Measurements from ENCODE around the gene MUTYH. TPM values are rescaled to one million over a fixed set of nuclear protein-coding genes. Genes with fewer than 3 reads are reported as not detected.

Gene MUTYH
- total and polyA plus RNA-seq, 11 donors, result 4.4 to 11.9 (median 7.0) TPM

DNA sequence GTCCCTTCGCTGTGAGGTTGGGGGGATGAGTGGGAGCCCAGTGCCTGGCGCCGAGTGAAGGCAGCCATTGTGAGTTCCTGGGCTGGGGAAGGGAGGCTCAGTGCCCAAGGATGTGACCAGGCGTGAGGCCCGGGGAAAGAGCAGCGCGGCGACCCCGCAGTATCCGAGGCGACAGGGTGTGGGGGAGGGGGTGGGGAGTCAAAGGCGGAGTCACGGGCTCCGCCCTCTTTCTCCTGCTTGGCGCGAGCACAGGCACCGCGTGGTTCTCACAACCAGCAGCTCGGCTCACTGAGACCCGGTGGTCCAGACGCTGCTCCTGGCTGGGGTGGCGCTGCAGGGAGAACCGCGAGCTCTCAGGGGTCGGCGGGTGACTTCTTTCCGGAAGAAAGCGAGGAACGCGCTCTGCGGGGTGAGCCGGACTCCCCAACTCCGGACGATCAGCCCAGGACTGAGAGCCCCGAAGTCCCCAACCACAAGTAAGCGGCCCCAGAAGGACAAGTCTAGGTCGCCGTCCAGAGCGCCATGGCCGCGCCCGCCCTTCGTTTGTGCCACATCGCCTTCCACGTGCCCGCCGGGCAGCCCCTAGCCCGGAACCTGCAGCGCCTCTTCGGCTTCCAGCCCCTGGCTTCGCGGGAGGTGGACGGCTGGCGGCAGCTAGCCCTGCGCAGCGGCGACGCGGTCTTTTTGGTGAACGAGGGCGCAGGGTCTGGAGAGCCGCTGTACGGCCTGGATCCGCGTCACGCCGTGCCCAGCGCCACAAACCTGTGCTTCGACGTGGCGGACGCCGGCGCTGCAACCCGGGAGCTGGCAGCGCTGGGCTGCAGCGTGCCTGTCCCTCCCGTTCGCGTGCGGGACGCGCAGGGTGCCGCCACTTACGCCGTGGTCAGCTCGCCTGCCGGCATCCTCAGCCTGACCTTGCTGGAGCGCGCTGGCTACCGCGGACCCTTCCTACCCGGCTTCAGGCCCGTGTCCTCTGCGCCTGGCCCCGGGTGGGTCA, 13.3 kb downstream of the MUTYH start, which contains the start of gene HPDL:
TSS of gene HPDL (plus strand) at position 269 of the 997 bp plus-strand sequence. CDS start at position 523, 254 bp downstream.
- Histone ChIP-seq H3K27ac (no peak within 1 kb of the TSS), H3K4me3 (peak within 1 kb of the TSS; percentile 28 to 64 (median 54)), H3K36me3 (peaks cover 0 to 32% (median 21%) of the 10 kb centered on the region in 9 donors), H3K4me1 (peaks cover 0 to 18% (median 9%) of the 10 kb centered on the region in 12 donors), H3K27me3 (peaks cover 0 to 6% (median 0%) of the 10 kb centered on the region in 9 donors), H3K9me3 (no peaks in the 10 kb centered on the region)
- ATAC-seq, result peak; percentile 74 to 91 (median 86)
- DNase-seq, result peak; percentile 57 to 74 (median 66)
- 1 to 9% (median 6%) methylated on average over 36 to 96 of the region's 96 CpGs for WGBS, 4 donors
- TF ChIP-seq POLR2A (IDR thresholded peaks at IDR 0.05), result no peak
- TF ChIP-seq, protein P1, sequence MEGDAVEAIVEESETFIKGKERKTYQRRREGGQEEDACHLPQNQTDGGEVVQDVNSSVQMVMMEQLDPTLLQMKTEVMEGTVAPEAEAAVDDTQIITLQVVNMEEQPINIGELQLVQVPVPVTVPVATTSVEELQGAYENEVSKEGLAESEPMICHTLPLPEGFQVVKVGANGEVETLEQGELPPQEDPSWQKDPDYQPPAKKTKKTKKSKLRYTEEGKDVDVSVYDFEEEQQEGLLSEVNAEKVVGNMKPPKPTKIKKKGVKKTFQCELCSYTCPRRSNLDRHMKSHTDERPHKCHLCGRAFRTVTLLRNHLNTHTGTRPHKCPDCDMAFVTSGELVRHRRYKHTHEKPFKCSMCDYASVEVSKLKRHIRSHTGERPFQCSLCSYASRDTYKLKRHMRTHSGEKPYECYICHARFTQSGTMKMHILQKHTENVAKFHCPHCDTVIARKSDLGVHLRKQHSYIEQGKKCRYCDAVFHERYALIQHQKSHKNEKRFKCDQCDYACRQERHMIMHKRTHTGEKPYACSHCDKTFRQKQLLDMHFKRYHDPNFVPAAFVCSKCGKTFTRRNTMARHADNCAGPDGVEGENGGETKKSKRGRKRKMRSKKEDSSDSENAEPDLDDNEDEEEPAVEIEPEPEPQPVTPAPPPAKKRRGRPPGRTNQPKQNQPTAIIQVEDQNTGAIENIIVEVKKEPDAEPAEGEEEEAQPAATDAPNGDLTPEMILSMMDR (IDR thresholded peaks at IDR 0.05), result no peak
- intact Hi-C loops (cut with DNase I), result no loop called here

DNA sequence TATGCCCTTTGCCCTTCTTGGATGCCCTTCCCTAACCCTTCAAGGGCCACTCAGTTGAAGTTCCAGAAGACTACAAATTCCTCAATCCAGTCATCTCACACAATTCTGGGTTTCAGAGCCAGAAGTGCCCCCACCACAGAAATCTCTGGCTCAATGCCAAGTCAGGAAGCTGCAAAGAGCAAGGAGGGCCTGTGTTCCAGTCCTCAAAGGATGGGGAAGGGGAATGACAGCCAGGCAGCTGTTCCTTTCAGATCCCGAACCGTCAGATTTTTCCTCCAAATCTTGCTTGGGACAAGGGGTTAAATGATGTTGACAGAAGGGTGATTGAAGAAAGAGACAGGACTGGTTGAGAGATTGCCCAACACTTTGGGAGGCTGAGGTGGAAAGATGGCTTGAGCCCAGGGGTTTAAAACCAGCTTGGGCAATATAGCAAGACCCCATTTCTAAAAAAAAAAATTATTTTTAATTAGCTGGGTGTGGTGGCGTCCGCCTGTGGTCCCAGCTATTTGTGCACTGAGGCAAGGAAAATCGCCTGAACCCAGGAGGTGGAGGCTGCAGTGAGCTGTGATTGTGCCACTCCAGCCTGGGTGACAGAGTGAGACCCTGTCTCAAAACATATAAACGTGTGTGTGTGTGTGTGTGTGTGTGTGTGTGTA, 14.3 kb downstream of the MUTYH start:
- H3K4me3 ChIP-seq, result peak overlapping the region in 3 of 12 donors; percentile 52 to 57 (median 56)
- no peak overlapping the region for H3K27ac ChIP-seq
- peaks cover 0 to 6% (median 0%) of the 10 kb centered on the region in 9 donors for H3K27me3 ChIP-seq
- no peaks in the 10 kb centered on the region for H3K9me3 ChIP-seq
- ATAC-seq (no peak), DNase-seq (no peak)
- intact Hi-C loops (cut with DNase I), result no loop called here
- WGBS, 4 donors, result 54 to 62% (median 58%) methylated on average over 6 of the region's 6 CpGs
- TF ChIP-seq, protein P1 (IDR thresholded peaks at IDR 0.05), result no peak
- no peak for TF ChIP-seq POLR2A (IDR thresholded peaks at IDR 0.05)
- peaks cover 0 to 18% (median 9%) of the 10 kb centered on the region in 12 donors for H3K4me1 ChIP-seq
- H3K36me3 ChIP-seq, result peaks cover 0 to 22% (median 12%) of the 10 kb centered on the region in 9 donors

DNA sequence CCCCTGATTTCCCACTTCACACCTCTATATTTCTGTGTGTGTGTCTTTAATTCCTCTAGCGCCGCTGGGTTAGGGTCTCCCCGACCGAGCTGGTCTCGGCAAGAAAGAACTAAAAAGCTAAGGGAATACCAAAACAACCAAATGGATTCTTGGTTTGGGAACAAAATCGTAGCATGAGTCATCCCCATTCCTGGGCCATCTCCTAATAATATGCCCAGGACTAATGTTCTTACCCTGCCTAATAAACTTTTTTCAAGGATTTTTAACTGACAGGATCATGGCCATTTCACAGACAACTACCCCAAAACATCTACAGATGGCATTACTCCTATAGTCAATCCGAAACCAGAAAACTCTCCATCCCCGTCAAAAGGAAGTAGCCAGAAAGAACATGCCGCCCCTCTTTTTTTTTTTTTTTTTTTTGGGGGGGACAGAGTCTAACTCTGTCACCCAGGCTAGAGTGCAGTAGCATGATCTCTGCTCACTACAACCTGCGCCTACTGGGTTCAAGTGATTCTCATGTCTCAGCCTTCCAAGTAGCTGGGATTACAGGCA, 17.7 kb downstream of the MUTYH start:
- ATAC-seq (no peak), DNase-seq (no peak)
- intact Hi-C loops (cut with DNase I), result no loop called here
- Histone ChIP-seq H3K9me3 (no peaks in the 10 kb centered on the region), H3K27ac (no peak overlapping the region), H3K4me1 (peaks cover 0 to 12% (median 9%) of the 10 kb centered on the region in 12 donors), H3K4me3 (no peak overlapping the region), H3K36me3 (no peaks in the 10 kb centered on the region), H3K27me3 (peaks cover 0 to 4% (median 0%) of the 10 kb centered on the region in 9 donors)
- TF ChIP-seq, protein P1 (IDR thresholded peaks at IDR 0.05), result no peak
- no peak for TF ChIP-seq POLR2A (IDR thresholded peaks at IDR 0.05)
- WGBS, 4 donors, result 83 to 89% (median 88%) methylated on average over 10 of the region's 10 CpGs
